ENCODE results near the gene CNIH2. TPM values are rescaled to one million over a fixed set of nuclear protein-coding genes. Genes with fewer than 3 reads are reported as not detected.

CNIH2 gene
- total and polyA plus RNA-seq, 9 of the 15 experiments (the other 6 are each of a cell fraction or from before 2014, with no cell fraction given) = 0.26 to 0.89 (median 0.40) TPM; not detected in 4

DNA sequence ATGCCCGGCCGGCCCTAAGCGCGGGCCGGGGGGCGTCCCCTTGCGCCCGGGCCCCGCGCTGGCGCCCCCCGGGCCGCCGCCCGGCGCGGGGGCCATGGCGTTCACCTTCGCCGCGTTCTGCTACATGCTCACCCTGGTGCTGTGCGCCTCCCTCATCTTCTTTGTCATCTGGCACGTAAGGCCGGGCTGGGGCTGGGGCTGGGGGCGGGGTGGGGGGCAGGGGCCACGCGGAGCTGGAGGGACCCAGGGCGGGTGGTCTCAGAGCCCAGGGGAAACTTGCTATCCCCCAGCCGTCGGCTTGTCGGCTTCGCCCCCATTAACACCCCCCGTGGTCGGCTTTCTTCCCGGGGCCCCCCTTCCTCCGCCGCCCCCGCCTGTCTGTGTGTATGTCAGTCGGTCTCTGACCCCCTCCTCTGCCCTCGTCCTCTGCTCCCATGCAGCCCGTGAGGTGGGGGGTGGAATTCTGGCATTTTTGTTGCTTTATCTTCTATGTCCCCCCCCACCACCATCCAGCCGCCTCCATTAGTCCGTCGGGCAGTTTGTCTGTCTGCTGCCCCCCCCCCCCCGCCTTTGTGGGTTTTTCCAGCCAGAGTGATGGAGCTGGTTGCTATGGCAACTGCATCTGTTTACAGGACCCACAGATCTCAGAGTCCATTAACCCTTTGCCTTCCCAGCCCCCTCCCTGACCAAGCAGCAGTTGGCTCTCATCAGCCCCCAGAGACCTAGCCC is 552 bp downstream of the CNIH2 start (continued):
- TF ChIP-seq, protein P1, sequence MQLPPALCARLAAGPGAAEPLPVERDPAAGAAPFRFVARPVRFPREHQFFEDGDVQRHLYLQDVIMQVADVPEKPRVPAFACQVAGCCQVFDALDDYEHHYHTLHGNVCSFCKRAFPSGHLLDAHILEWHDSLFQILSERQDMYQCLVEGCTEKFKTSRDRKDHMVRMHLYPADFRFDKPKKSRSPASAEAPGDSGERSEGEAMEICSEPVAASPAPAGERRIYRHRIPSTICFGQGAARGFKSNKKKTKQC (CRISPR knock-in tag; IDR thresholded peaks at IDR 0.05) = no peak
- no peak for TF ChIP-seq SRSF9 (IDR thresholded peaks at IDR 0.05; ENCODE audit: borderline replicate concordance, low read depth, low read length)
- no peak for TF ChIP-seq ZNF589 (CRISPR knock-in tag; IDR thresholded peaks at IDR 0.05; ENCODE audit: low read depth)
- no peak for TF ChIP-seq KAT2B (IDR thresholded peaks at IDR 0.05; ENCODE audit: low read depth, low read length)
- TF ChIP-seq MAFF (IDR thresholded peaks at IDR 0.05; ENCODE audit: low read length) = no peak
- no peak for TF ChIP-seq ATF1 (CRISPR knock-in tag; IDR thresholded peaks at IDR 0.05)
- TF ChIP-seq ATF1 (tag; IDR thresholded peaks at IDR 0.05) = no peak
- TF ChIP-seq, protein P2, sequence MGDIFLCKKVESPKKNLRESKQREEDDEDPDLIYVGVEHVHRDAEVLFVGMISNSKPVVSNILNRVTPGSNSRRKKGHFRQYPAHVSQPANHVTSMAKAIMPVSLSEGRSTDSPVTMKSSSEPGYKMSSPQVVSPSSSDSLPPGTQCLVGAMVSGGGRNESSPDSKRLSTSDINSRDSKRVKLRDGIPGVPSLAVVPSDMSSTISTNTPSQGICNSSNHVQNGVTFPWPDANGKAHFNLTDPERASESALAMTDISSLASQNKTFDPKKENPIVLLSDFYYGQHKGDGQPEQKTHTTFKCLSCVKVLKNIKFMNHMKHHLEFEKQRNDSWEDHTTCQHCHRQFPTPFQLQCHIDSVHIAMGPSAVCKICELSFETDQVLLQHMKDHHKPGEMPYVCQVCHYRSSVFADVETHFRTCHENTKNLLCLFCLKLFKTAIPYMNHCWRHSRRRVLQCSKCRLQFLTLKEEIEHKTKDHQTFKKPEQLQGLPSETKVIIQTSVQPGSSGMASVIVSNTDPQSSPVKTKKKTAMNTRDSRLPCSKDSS (IDR thresholded peaks at IDR 0.05; ENCODE audit: low read depth, partially characterized antibody) = no peak
- TF ChIP-seq ZNF584 (CRISPR knock-in tag; IDR thresholded peaks at IDR 0.05; ENCODE audit: low read depth) = no peak
- TF ChIP-seq RFX1 (IDR thresholded peaks at IDR 0.05) = peak; percentile 90
- no peak for TF ChIP-seq CREB1 (IDR thresholded peaks at IDR 0.05)
- no peak for TF ChIP-seq CREB1 (CRISPR knock-in tag; IDR thresholded peaks at IDR 0.05)
- TF ChIP-seq PYGO2 (tag; IDR thresholded peaks at IDR 0.05) = no peak
- TF ChIP-seq, protein P3, sequence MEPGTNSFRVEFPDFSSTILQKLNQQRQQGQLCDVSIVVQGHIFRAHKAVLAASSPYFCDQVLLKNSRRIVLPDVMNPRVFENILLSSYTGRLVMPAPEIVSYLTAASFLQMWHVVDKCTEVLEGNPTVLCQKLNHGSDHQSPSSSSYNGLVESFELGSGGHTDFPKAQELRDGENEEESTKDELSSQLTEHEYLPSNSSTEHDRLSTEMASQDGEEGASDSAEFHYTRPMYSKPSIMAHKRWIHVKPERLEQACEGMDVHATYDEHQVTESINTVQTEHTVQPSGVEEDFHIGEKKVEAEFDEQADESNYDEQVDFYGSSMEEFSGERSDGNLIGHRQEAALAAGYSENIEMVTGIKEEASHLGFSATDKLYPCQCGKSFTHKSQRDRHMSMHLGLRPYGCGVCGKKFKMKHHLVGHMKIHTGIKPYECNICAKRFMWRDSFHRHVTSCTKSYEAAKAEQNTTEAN (CRISPR knock-in tag; IDR thresholded peaks at IDR 0.05) = no peak
- TF ChIP-seq JUND (IDR thresholded peaks at IDR 0.05; ENCODE audit: borderline replicate concordance, low read depth, low read length) = no peak
- no peak for TF ChIP-seq JUND (tag; IDR thresholded peaks at IDR 0.05; ENCODE audit: borderline replicate concordance, low read depth, low read length)
- no peak for TF ChIP-seq ZNF707 (CRISPR knock-in tag; conservative IDR thresholded peaks at IDR 0.05)
- TF ChIP-seq POLR2G (IDR thresholded peaks at IDR 0.05; ENCODE audit: low read depth, low read length) = peak; percentile 65
- TF ChIP-seq SNAPC5 (CRISPR knock-in tag; IDR thresholded peaks at IDR 0.05) = no peak
- peak; percentile 40; the same call in 1 of the 2 replicates for TF ChIP-seq EGR1 (conservative IDR thresholded peaks at IDR 0.05)
- TF ChIP-seq ZNF274 (IDR thresholded peaks at IDR 0.05; ENCODE audit: borderline replicate concordance, low read depth, low read length) = no peak
- TF ChIP-seq ETS1 (conservative IDR thresholded peaks at IDR 0.05; ENCODE audit: control insufficient read depth, low read depth, low read length) = 0 out of 2 replicates have a peak, but pooled peaks have one; percentile 12
- TF ChIP-seq CCNT2 (IDR thresholded peaks at IDR 0.05; ENCODE audit: borderline replicate concordance, extremely low read depth, insufficient read length, low read depth, low read length) = peak; percentile 42
- TF ChIP-seq HNRNPUL1 (IDR thresholded peaks at IDR 0.05; ENCODE audit: low read length) = no peak
- no peak for TF ChIP-seq NCOR1 (IDR thresholded peaks at IDR 0.05)

Measured in K562 (cell line).